ENCODE measurements around the gene CTNND1.

The CTNND1 gene

DNA sequence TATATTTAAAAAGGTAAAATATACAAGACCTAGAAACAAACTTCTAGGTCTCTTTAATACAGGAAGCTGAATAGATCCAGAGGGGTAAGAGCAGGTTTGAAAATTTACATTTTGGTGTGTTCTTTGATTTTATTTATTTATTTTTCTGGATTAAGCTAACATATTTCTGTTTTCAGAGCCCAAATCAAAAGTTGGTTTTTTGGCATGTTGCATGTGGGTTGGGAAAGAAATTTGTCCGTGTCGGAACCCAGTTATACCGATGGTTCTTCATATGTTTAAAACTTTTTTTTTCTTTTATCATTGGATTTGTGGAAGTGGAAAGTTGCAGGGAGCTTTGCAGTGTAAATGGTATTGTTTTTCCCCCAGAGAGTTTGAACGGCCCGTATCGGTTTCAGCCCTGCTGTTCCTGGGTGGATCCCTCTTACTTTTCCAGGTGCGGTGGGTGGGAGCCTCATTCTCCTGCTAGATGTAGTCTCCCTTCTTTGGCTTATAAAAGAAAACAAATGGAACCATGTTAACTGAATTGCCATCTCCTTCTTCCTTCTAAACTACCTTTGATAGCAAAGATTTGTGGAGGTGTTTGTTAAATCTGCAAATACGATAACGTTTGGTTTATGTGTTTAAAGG, 746 bp downstream of the CTNND1 start:
- DNase-seq, result no peak

GRCh38 chr11:57763568-57763967, 2.0 kb downstream of the CTNND1 start:
- no peak for DNase-seq

DNA sequence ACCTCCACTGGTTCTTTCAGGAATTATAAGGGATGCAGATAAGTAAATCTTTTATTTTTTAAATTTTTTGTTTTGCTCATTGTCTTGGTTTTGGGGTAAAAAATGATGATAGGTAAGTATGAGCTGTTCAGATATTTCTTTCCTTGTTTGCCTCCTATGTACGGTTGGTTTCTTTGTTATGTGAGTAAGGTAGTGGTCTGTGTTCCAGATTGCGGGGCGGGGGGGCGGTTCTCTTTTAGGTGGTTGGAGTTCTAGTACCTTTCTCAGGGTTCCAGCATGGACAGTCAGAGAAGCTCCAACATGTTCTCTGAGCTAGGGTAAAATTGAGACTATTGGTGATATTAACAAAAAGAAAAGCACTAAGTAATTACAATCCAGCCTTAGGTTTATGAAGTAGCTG, 2.4 kb downstream of the CTNND1 start:
- no peak for DNase-seq

DNA sequence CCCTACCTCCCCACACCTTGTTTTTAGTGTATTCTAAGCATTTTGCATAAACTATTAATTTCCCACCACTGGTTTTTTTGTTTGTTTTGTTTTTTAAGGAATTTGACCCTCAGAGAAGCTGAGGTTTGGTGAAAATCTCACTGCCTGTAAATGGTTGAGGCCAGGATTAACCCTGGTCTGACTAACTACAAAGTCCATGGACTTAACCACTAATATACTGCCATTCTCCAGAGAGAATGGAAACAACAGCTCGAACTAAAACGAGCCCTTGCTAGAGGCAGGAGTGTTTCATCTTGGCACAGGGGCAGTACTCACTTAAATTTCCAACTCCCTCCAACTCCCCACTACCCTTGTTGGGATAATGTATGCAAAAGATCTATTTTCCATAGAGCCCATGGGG, 3.0 kb downstream of the CTNND1 start:
- DNase-seq, result no peak

DNA sequence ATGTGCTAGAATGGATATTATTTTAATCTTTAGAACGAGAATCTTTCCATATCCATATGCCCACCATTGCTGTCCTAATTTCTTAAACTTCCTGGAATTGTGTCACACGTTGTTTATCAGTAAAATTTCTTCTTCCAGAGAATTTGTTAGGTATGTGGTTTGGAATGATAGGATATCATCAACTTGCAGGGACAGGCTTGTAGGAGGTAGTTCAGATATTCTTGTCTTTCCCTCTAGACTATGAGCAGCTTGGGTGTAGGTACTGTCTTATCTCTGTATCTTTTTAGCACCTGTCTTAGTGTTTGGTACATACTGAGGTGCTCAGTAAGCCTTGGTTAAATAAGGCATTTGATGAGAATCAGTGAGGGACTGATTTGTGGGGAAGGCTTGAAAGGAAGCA, 3.4 kb downstream of the CTNND1 start:
- DNase-seq, result no peak

DNA sequence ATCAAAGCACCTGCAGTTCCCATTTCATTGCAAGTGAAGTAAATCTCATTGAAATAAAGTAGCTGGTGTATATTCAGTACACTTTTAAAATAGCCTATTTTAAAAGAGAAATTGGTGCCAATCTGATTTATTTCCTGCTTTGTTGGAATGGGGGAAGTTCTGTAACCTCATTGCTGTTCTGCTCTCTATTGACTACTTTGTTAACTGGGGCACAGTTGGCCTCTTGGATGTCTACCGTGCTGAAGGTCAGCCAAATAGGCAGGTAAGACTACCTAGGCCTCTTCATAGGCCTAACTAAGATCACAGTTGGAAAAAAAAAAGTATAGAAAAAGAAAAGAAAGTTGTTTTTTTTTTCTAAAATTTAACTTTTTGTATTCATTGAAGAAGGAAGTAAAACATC, 9.2 kb downstream of the CTNND1 start:
- DNase-seq, result no peak

DNA sequence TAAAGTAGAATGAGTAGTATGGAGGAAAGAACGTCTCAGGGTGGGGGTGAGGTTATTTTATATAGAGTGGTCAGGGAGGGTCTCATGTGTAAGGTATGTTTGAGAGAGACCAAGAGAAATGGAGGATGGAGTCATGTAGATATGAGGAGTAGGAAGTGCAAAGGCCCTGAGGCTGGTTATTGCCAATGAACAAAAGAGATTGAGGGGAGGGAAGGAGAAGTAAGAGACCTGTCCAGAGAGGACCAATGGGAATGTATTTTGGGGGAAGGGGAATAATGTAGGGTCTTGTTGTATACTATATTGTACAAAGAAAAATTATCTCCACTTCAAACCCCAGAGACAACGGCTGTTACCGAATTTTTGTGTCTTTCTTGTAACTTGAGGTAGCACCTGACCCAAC, 9.8 kb downstream of the CTNND1 start:
- no peak for DNase-seq

GRCh38 chr11:57772562-57772961, 11.0 kb downstream of the CTNND1 start:
- DNase-seq, result no peak

- no peak for DNase-seq
These were observed 11.5 kb downstream of the CTNND1 start for GRCh38 chr11:57773026-57773598.

GRCh38 chr11:57775491-57775890, 13.9 kb downstream of the CTNND1 start:
- DNase-seq, result no peak

DNA sequence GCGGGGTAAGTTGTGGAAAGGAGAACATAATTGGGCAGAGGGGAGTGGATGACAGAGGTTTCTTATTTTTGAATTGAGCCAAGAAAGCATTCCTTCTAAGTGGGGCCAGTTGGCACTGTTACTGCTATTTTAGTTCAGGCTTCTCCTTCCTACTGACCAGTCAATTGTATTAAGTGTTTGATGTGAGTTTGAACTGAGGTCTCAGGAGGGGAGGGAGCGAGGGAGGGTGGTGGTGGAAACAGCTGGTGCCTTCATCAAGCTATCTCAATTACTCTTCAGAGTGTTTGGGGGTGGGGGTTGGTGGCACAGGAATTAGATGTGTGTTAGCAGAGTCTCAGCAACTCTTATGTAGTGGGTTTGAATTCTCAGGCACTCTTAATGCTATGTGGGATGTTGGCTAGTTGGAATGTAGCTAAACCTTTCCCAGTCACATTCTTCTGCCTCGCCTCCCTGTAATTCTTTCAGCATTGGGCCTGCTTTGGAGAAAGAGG, 14.5 kb downstream of the CTNND1 start:
- DNase-seq, result no peak

- DNase-seq, result no peak
These were observed 15.1 kb downstream of the CTNND1 start for GRCh38 chr11:57776577-57777210.

GRCh38 chr11:57777969-57778317, 16.3 kb downstream of the CTNND1 start:
- DNase-seq, result no peak

DNA sequence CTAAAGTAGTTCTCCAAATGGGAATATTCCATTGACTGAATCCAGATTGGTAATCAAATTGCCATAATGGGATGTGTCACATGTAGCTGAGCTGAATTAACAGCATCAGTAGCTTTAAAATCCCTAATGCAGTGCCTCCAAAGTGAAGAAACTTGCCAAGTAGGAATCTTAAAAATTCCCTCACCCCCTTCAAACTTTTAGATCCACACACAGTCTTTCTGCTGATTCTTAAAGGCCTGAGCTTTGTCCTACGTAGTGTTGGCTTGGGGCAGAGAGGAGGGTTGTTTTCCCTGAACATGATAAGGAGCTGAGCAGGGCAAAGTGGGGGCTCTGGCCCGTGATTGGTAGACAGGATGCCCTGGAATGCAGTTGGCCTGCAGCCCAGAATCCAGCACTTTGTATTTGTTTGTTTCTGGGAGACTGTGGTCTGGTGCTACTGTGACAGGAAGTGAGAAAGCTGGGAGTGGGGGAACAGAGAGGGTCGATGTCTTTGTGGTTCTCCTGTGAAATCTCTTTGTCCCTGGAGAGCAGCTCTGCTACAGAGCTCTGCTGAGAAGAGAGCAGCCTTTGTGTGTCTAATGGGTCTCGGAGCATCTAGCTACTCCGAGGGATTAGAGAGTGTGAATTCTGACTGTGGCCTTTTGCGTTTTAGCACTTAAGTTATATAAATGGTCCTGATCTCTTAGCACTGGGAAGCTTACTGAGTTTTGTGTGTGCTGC, 16.9 kb downstream of the CTNND1 start:
- DNase-seq, result peak; percentile 65

- no peak for DNase-seq
These were observed 17.7 kb downstream of the CTNND1 start for GRCh38 chr11:57779276-57779675.

GRCh38 chr11:57781529-57781943, 19.9 kb downstream of the CTNND1 start:
- no peak for DNase-seq

DNA sequence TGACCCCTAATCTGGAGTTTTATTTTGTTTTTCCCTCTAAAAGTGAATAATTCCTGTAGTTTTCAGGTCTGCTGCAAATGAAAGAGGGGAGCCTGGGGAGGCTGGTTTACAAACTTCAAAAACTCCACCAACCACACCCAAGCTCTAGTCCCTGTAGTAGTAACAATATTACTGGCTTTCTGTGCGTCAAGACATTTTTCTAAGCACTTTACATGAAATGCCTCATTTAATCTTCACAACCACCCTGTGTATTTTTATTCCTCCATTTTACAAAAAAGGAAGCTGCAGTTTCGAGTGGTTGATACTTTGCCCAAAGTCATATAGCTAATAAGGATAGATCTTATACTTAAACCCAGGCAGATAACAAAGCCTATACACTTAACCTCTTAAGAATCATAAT, 23.5 kb downstream of the CTNND1 start:
- DNase-seq, result no peak

GRCh38 chr11:57786436-57786835, 24.8 kb downstream of the CTNND1 start:
- DNase-seq, result no peak

GRCh38 chr11:57787006-57787604, 25.5 kb downstream of the CTNND1 start:
- no peak for DNase-seq

GRCh38 chr11:57787920-57788702, 26.5 kb downstream of the CTNND1 start:
- no peak for DNase-seq

DNA sequence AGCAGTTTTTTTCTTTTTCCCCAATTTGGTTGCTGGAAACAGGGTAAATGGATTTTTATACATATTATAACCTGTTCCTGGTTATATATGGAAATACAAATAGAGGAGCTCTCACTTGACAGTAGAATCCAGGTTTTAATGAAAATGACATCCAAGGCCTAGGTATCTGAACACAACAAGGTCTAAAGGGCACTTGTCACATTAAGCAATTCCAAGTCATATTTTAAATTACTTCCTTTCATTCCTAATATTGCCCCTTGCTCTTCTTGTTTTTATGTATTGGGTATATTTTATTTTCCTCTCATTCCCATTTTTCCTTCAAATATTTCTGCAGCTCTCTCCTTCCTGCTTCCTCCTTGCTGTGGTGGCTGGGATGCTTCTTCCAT, 27.1 kb downstream of the CTNND1 start:
- no peak for DNase-seq

DNA sequence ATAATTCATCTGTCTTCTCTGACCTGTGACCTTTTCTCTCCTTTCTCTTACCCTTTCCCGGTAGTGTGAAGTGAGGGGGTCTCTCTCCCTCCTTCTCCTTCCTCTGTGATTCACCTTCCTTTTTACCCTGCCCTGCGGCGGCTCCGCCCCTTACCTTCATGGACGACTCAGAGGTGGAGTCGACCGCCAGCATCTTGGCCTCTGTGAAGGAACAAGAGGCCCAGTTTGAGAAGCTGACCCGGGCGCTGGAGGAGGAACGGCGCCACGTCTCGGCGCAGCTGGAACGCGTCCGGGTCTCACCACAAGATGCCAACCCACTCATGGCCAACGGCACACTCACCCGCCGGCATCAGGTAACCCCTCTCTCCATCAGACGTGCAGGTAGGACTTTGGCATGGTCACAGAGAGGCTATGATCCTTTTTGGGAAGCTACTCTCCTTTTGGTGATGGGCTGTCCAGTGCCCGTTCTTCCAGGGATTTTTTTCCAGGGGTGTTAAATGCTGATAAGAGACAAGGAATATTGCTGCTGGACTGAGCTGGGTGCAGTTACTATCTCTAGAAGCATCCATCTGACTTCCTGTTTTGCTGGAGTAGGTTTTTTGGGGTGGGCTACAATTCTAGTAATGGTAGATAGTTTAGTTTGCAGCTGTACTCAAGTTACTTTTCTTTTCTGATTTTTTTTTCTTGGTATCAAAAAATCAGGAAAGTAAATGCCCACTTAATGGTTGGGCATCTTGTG, 29.9 kb downstream of the CTNND1 start:
- no peak for DNase-seq
